NCI-H446 (cell line): ENCODE measurements around the gene TUBGCP6.
"Not testable (repeated sequence)": the region's sequence is repeated elsewhere in the genome, so short reads cannot be mapped to it uniquely, and the experiment has no call there.

ENCODE experiments used
- DNase-seq, 2 experiments: peaks; one replicate each; lab custom pipeline; 2025; lab: John Stamatoyannopoulos, UW

TUBGCP6 gene

GRCh38 chr22:50168490-50169180 is 76.2 kb downstream of the TUBGCP6 start:
- not testable (repeated sequence) for DNase-seq

- no peak for DNase-seq
These were observed 76.9 kb downstream of the TUBGCP6 start for GRCh38 chr22:50167689-50168489.
